GM23338 (cell line): Measurements from ENCODE around the gene CMIP. TPM values are rescaled to one million over a fixed set of nuclear protein-coding genes. Genes with fewer than 3 reads are reported as not detected.

Source experiments
- microRNA-seq: library from miRNA; unstranded; fragments of <30 nt; microRNA quantifications from one replicate; pipeline ENCODE4, GENCODE V29; 2017
- polyA plus RNA-seq: library from polyadenylated mRNA; unstranded; fragments of >200 nt; fragmentation: Nextera tagmentation; extraction: Ambion mirVana; gene quantifications from 2 replicates; pipeline ENCODE4 v1.2.1, GENCODE V29; 2016
- small RNA-seq: library from RNA; depleted of rRNA; stranded (forward); fragments of <200 nt; gene quantifications from one replicate; pipeline ENCODE3, GENCODE V24; 2014; ENCODE audit warnings: low replicate concordance
- total RNA-seq: library from RNA; depleted of rRNA; stranded (reverse); fragments of >200 nt; shearing (Covaris generic); gene quantifications from 2 replicates; pipeline ENCODE4 v1.2.3, GENCODE V29; 2014; rRNA removed

CMIP gene
- total and polyA plus RNA-seq, 2 experiments from 2014 or later, result 9.5 to 62.3 TPM

Small RNA genes within 50 kb of the gene (microRNA-seq; reads per million reads assigned to microRNA genes)
- gene MIR6504, result not detected
- not detected for gene MIR7854

Small RNA genes within 50 kb of the gene (small RNA-seq; reads per million reads assigned to genes)
- gene MIR6504 (not detected), gene MIR7854 (not detected)

Other genes starting within 250 kb of the CMIP start
- 0.28 TPM in 1 of 2 replicates, not detected in the other for gene BCO1, start 206.1 kb upstream of the CMIP start, total RNA-seq
- gene BCO1, start 206.1 kb upstream of the CMIP start, polyA plus RNA-seq, result not detected in 2 replicates
- gene GAN, start 129.8 kb upstream of the CMIP start, total RNA-seq, result 28.5 and 29.4 TPM in 2 replicates
- 7.5 and 8.1 TPM in 2 replicates for gene GAN, start 129.8 kb upstream of the CMIP start, polyA plus RNA-seq